GM12874 (cell line): Measurements from ENCODE around the gene PATL1.

Experiments used
- TF ChIP-seq, protein P1 (sequence below): IDR thresholded peaks from 2 replicates; pipeline ENCODE4 v1.5.1; 2011; ENCODE audit warnings: low read depth, mild to moderate bottlenecking, control low read depth, low read length, moderate library complexity; ENCODE audit not compliant: insufficient read depth

The PATL1 gene

DNA sequence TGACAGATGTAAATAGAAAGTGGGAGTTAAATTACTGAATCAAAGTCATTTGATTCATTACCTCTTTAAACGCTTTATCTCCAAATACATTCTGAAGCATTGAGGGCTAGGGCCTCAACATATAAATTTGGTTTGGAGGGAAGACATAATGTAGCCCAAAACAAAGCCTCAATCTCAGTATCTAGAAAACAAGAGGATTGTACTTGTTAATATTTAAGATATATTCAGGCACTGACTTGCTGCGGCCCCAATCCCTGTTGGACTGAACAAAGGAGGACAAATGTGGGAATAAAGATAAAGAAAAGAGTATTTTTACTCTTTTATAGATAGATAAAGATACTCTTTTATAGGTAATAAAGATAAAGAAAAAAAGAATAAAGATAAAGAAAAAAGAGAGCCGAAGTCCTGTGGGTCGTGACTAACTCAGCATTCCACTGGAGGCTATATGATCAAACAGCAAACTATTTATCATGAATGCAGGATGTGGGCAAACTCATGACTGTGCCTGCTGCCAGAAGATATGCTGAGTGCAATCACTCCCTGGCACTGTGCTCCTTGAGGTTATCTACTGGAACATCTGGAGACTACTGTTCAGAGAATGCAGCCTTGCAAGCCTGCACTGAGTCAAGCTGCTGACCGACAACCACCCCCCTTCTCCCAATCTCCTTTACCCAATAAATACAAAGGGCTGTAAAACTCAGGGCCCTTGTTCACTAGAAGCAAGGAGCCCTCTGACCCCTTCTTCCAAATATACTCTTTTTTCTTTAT lies 37.9 kb upstream of the PATL1 start:
- TF ChIP-seq, protein P1, sequence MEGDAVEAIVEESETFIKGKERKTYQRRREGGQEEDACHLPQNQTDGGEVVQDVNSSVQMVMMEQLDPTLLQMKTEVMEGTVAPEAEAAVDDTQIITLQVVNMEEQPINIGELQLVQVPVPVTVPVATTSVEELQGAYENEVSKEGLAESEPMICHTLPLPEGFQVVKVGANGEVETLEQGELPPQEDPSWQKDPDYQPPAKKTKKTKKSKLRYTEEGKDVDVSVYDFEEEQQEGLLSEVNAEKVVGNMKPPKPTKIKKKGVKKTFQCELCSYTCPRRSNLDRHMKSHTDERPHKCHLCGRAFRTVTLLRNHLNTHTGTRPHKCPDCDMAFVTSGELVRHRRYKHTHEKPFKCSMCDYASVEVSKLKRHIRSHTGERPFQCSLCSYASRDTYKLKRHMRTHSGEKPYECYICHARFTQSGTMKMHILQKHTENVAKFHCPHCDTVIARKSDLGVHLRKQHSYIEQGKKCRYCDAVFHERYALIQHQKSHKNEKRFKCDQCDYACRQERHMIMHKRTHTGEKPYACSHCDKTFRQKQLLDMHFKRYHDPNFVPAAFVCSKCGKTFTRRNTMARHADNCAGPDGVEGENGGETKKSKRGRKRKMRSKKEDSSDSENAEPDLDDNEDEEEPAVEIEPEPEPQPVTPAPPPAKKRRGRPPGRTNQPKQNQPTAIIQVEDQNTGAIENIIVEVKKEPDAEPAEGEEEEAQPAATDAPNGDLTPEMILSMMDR: no peak

DNA sequence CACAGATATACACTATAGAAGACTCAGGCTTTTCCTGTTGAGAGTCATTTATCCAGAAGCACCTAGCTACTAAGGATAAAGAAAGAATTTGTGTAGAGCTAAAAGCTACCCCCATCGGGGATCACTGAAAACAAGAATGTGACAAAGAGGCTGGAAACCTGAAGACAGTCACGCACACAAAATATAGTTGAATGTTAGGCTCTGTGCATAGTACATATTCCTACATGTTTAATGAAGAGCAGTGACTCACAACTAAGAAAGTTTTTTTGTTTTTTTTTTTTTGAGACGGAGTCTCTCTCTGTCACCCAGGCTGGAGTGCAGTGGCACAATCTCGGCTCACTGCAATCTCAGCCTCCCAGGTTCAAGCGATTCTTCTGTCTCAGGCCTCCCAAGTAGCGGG lies 36.5 kb upstream of the PATL1 start:
- TF ChIP-seq, protein P1: no peak

DNA sequence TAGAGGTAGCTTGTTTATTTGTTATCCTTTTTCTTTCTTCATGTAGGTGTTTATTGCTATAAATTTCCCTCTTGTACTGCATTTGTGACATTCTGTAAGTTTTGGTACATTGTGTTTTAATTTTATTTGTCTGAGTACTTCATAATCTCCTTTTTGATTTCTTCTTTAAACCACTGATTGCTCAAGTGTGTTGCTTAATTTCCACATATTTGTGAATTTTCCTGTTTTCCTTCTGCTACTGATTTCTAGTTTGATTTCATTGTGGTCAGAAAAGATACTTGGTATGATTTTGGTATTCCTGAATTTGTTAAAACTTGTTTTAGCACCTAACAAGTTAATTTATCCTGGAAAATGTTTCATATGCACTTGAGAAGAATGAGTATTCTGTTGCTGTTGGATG lies 29.7 kb upstream of the PATL1 start:
- TF ChIP-seq, protein P1: no peak

DNA sequence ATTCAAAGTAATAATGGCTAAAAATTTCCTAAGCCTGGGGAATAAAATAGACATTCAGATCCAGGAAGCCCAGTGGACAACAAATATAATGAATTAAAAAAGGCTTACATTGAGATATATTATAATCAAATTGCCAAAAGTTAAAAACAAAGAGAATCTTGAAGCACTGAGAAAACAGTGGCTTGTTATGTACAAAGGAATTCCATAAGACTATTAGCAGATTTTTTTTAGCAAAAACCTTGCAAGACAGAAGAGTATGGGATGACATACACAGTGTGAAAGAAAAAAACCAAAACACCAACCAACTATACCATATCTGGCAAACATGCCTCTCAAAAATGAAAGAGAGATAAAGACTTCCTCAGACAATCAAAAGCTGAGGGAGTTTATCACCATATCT lies 24.1 kb upstream of the PATL1 start:
- TF ChIP-seq, protein P1: no peak

DNA sequence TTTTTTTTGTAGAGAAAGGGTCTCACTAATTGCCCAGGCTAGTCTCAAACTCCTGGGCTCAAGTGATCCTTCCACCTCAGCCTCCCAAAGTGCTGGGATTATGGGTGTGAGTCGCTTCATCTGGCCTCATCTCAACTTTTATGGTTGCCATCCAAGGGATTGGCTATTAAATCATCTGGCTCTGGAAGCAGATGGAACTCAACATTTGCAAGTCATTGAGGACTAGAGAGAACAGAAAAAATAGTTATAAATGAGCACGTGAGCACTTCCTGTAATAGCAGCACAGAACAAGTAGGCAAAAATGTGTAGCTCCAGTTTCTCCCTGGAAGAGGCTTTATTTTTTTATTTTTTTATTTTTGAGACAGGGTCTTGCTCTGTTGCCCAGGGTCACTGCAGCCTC lies 22.3 kb upstream of the PATL1 start:
- TF ChIP-seq, protein P1: no peak

DNA sequence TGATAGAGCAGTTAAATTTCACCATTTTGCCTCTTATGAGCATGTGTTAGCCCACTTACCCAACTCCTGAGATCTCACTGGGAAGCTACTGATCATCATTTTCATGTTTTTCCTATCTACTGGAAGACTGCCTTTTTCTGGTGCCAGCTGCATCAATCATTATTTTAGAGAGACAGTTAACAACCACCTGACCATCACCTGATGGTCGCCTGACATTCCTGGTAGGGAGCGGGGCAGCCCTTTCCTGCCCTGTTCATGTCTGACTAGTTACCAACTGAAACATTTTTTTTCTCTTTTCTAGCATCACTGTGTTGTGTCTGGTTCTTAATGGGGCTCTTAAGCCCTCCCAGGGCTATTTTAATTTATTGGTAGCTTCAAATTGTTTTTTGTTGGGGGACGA lies 20.2 kb upstream of the PATL1 start:
- TF ChIP-seq, protein P1: no peak

DNA sequence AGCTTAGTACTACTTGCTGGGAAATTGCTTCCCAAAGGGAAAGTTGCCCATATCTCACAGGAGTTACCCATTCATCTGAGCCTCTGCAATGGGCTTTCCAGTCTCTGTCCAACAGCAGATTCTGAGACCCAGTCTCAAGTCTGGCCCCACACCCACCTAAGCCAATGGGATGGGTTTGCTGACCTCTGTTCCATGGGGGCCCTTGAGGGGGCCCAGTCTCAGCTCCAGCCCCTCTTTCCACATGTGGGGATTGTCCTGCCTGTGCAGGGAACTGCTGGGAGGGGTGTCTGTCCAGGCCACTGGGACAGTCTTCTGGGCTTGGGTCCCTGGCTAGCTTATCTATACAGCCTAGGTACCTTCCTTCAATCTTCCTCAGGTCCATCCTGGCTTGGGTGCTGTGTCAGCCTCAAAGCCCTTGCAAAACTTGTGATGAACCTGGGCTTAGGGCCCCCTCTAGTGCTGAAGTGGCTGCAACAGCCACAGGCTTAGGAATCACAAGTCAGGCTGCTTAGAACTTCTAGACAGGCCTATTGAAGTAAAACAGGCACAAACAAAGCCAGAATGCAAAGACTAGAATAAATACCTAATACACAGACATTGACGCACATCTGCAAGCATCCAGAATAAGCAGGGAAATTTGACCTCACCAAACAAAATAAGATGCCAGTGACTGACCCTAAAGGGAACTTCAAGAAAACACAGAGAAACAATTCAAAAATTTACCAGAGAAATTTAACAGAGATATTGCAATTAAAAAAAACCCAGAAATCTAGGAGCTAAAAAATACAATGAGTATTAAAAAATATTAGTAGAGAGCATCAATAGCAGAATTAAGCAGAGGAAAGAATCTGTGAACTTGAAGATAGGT lies 11.7 kb upstream of the PATL1 start:
- TF ChIP-seq, protein P1: peak; percentile 70
